Activated T-cell treated with anti-CD3 and anti-CD28 coated beads for 24 hours (primary cell): ENCODE measurements around the gene RSRC2.
"Not testable (repeated sequence)": the region's sequence is repeated elsewhere in the genome, so short reads cannot be mapped to it uniquely, and the experiment has no call there.

Experiments
- DNase-seq: peaks from one replicate; pipeline ENCODE4 v3.0.0-alpha.2; 2020; ENCODE audit warnings: low read depth

RSRC2 gene

GRCh38 chr12:122526683-122527477 is at the start of gene RSRC2, which contains the start of gene KNTC1:
Gene RSRC2 (minus strand): TSS chr12:122526936. CDS start chr12:122526853, 83 bp downstream.
Gene KNTC1 (plus strand): TSS chr12:122527249. CDS start chr12:122530064, 2,815 bp downstream.
- DNase-seq, result peak; percentile 98

- DNase-seq, result no peak
Observed at GRCh38 chr12:122571821-122572220, 45.1 kb upstream of the RSRC2 start.

- not testable (repeated sequence) for DNase-seq
Observed at GRCh38 chr12:122570006-122570405, 43.3 kb upstream of the RSRC2 start.

GRCh38 chr12:122569288-122569687 is 42.6 kb upstream of the RSRC2 start:
- DNase-seq, result no peak

GRCh38 chr12:122566816-122567215 is 40.1 kb upstream of the RSRC2 start:
- DNase-seq, result not testable (repeated sequence)

GRCh38 chr12:122563361-122563760 is 36.6 kb upstream of the RSRC2 start:
- DNase-seq, result no peak

GRCh38 chr12:122560138-122560537 is 33.4 kb upstream of the RSRC2 start:
- DNase-seq, result no peak

- no peak for DNase-seq
Observed at GRCh38 chr12:122558745-122559641, 32.3 kb upstream of the RSRC2 start.

- no peak for DNase-seq
Observed at GRCh38 chr12:122547330-122547729, 20.6 kb upstream of the RSRC2 start.

- DNase-seq, result no peak
Observed at GRCh38 chr12:122545855-122546254, 19.1 kb upstream of the RSRC2 start.

- no peak for DNase-seq
Observed at GRCh38 chr12:122544537-122544936, 17.8 kb upstream of the RSRC2 start.

GRCh38 chr12:122538496-122538895 is 11.8 kb upstream of the RSRC2 start:
- no peak for DNase-seq

- no peak for DNase-seq
Observed at GRCh38 chr12:122537021-122537420, 10.3 kb upstream of the RSRC2 start.

- no peak for DNase-seq
Observed at GRCh38 chr12:122533856-122534255, 7.1 kb upstream of the RSRC2 start.

GRCh38 chr12:122528992-122529391 is 2.3 kb upstream of the RSRC2 start:
- no peak for DNase-seq

GRCh38 chr12:122528582-122528981 is 1.8 kb upstream of the RSRC2 start:
- DNase-seq, result no peak

- DNase-seq, result peak; percentile 20
Observed at GRCh38 chr12:122527478-122527944, 775 bp upstream of the RSRC2 start.

- no peak for DNase-seq
Observed at GRCh38 chr12:122523846-122524718, 2.7 kb downstream of the RSRC2 start.

GRCh38 chr12:122523280-122523679 is 3.5 kb downstream of the RSRC2 start:
- no peak for DNase-seq

- DNase-seq, result no peak
Observed at GRCh38 chr12:122520676-122521075, 6.1 kb downstream of the RSRC2 start.

GRCh38 chr12:122519418-122519817 is 7.3 kb downstream of the RSRC2 start:
- no peak for DNase-seq

- no peak for DNase-seq
Observed at GRCh38 chr12:122518908-122519307, 7.8 kb downstream of the RSRC2 start.
